Ishikawa (cell line): ENCODE data around the gene MYMK.

Source experiments
- CEBPB ChIP-seq: IDR thresholded peaks from 2 replicates; pipeline ENCODE4 v1.6.1; 2012
- EP300 ChIP-seq: IDR thresholded peaks from 2 replicates; pipeline ENCODE4 v1.6.1; 2012; ENCODE audit warnings: borderline replicate concordance
- RAD21 ChIP-seq: IDR thresholded peaks from 2 replicates; pipeline ENCODE4 v1.6.1; 2012; ENCODE audit warnings: low read depth
- TAF1 ChIP-seq: IDR thresholded peaks from 2 replicates; pipeline ENCODE4 v1.6.1; 2012; ENCODE audit warnings: low read depth, mild to moderate bottlenecking
- TEAD4 ChIP-seq: IDR thresholded peaks from 2 replicates; pipeline ENCODE4 v1.6.1; 2012

GRCh38 chr9:133558191-133559126, 33.7 kb upstream of the MYMK start:
- TF ChIP-seq EP300 = no peak
- no peak for TF ChIP-seq CEBPB
- no peak for TF ChIP-seq TEAD4
- TF ChIP-seq TAF1 = no peak
- TF ChIP-seq RAD21 = no peak
